K562 (cell line): Measurements from ENCODE around the gene SCYL1. TPM values are rescaled to one million over a fixed set of nuclear protein-coding genes. Genes with fewer than 3 reads are reported as not detected.

Experiments
- BACH1 ChIP-seq: fragments of 200-800 bp; sonication (Bioruptor generic); IDR thresholded peaks from 2 replicates; pipeline ENCODE4 v1.6.1; 2016; ENCODE audit warnings: missing genetic modification characterization, missing compliant biosample characterization
- ETS2 ChIP-seq: IDR thresholded peaks from 2 replicates; pipeline ENCODE4 v1.6.1; 2016; ENCODE audit warnings: borderline replicate concordance, missing genetic modification characterization, mild to moderate bottlenecking, moderate library complexity, missing compliant biosample characterization; ENCODE audit not compliant: poor library complexity, severe bottlenecking
- GTF2E2 ChIP-seq: fragments of 200-800 bp; sonication (Bioruptor generic); IDR thresholded peaks from 2 replicates; pipeline ENCODE4 v1.6.1; 2016; ENCODE audit warnings: missing genetic modification characterization, missing compliant biosample characterization
- HDAC1 ChIP-seq, 2 experiments: fragments of 450-650 bp; IDR thresholded peaks; 2 replicates each; pipeline ENCODE4 v1.6.1; 2016 to 2017; ENCODE audit warnings: inconsistent platforms in 1 of 2, mild to moderate bottlenecking in 1 of 2, moderate library complexity in 1 of 2
- MTA1 ChIP-seq: fragments of 450-650 bp; IDR thresholded peaks from 2 replicates; pipeline ENCODE4 v1.6.1; 2017; ENCODE audit warnings: borderline replicate concordance
- NEUROD1 ChIP-seq: fragments of 150-350 bp; IDR thresholded peaks from 2 replicates; pipeline ENCODE4 v1.6.1; 2014; ENCODE audit warnings: borderline replicate concordance, low read length, low read depth; ENCODE audit not compliant: partially characterized antibody
- PRMT5 ChIP-seq: sonication (generic); formaldehyde crosslinking; IDR thresholded peaks from 2 replicates; pipeline ENCODE4 v1.5.0; 2020; ENCODE audit warnings: missing genetic modification reagents
- RUNX1 ChIP-seq: sonication (generic); IDR thresholded peaks from 2 replicates; pipeline ENCODE4 v1.6.1; 2016; ENCODE audit warnings: antibody characterized with exemption, low read depth
- TBP ChIP-seq: optimal IDR thresholded peaks from 2 replicates; pipeline ENCODE3; 2011; ENCODE audit warnings: low read depth, low read length, improper control_type of control experiment
- TSC22D4 ChIP-seq: fragments of 450-650 bp; IDR thresholded peaks from 2 replicates; pipeline ENCODE4 v1.6.1; 2016; ENCODE audit warnings: missing genetic modification characterization, missing biosample characterization, control low read depth
- ZNF23 ChIP-seq: fragments of 250-450 bp; sonication (Bioruptor Pico); IDR thresholded peaks from 2 replicates; pipeline ENCODE4 v1.4.0; 2020; ENCODE audit warnings: mild to moderate bottlenecking
- ZNF436 ChIP-seq: fragments of 250-450, 450-650 bp; sonication (Bioruptor Pico); formaldehyde crosslinking; IDR thresholded peaks from 2 replicates; pipeline ENCODE4 v1.7.0; 2020; ENCODE audit warnings: mild to moderate bottlenecking
- polyA plus RNA-seq, 8 experiments: library from polyadenylated mRNA; depleted of rRNA in 4 of 8; stranded (reverse) in 5 of 8; unstranded in 3 of 8; fragments of >200 nt; fragmentation: Nextera tagmentation in 2 of 8; fragmentation: Illumina TruSeq in 1 of 8; extraction: Ambion mirVana in 2 of 8; extraction: Trizol in 1 of 8; gene quantifications; 2 replicates each; pipeline versions ENCODE4 v1.2.1 to v1.2.3, GENCODE V29; 2011 to 2014; ENCODE audit warnings: inconsistent platforms in 1 of 8, missing spikeins in 1 of 8
- total RNA-seq, 7 experiments: library from RNA; depleted of rRNA in 6 of 7; stranded (reverse); fragments of >200 nt in 6 of 7; fragmentation: Illumina TruSeq in 2 of 7; extraction: Trizol in 2 of 7; gene quantifications; 2 replicates each; pipeline versions ENCODE4 v1.2.1 to v1.2.3, GENCODE V29; 2011 to 2021; ENCODE audit warnings: low replicate concordance in 1 of 7
- TF ChIP-seq, protein P1 (sequence below): sonication (generic); formaldehyde crosslinking; IDR thresholded peaks from 2 replicates; pipeline ENCODE4 v1.5.0; 2020; ENCODE audit warnings: missing genetic modification reagents
- TF ChIP-seq, protein P2 (sequence below), 2 experiments: fragments of 450-650 bp; IDR thresholded peaks; 2 replicates each; pipeline ENCODE4 v1.6.1; 2016; ENCODE audit warnings: mild to moderate bottlenecking in 2 of 2, borderline replicate concordance in 1 of 2, low read depth in 1 of 2, moderate library complexity in 1 of 2
- TF ChIP-seq, protein P3 (sequence below): sonication (generic); formaldehyde crosslinking; IDR thresholded peaks from 2 replicates; pipeline ENCODE4 v1.8.0; 2022; ENCODE audit warnings: mild to moderate bottlenecking, missing genetic modification reagents
- TF ChIP-seq, protein P4 (sequence below): fragments of 250-450 bp; sonication (Bioruptor Pico); IDR thresholded peaks from 2 replicates; pipeline ENCODE4 v1.4.0; 2020; ENCODE audit warnings: mild to moderate bottlenecking, moderate library complexity

Gene SCYL1
- total and polyA plus RNA-seq, 9 of the 15 experiments (the other 6 are each of a cell fraction or from before 2014, with no cell fraction given) = 1.9 to 145 (median 57.6) TPM

DNA sequence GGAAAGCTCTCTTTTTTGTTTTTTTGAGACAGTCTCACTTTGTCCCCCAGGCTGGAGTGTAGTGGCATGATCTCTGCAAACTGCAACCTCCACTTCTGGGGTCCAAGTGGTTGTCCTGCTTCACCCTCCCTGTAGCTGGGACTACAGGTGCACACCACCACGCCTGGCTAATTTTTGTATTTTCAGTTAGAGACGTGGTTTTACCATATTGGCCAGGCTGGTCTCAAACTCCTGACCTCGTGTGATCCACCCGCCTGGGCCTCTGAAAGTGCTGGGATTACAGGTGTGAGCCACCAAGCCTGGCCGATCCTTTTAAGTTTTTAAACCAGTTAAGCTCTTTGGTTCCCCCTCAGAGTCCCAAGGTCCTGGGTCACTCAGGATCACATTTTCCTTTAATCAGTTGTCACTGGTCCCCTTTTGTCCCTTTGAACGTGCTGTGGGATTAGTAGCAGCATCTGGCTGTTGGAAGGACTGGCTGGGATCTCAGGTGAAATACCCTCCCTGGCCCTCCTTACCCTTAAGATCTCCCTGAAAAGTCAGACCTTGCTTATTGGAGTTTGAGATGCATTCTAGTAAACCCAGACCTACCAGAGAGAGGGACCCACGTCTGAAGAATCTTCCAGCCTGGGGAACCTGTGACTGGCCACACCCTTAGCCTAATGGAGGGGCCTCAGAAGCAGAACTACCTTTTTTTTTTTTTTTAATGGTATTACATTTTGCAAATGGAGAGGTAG is 17.9 kb upstream of the SCYL1 start (continued):
- TF ChIP-seq ETS2 (tag) (no peak), HDAC1 (IDR thresholded peaks at IDR 0.05) (no peak; a peak in 1 of 4 replicates), TBP (no peak), ZNF23 (CRISPR knock-in tag) (peak; percentile 85), TSC22D4 (no peak), NEUROD1 (no peak), GTF2E2 (tag) (no peak), BACH1 (tag) (no peak; the same call in 1 of the 2 replicates), PRMT5 (CRISPR knock-in tag) (no peak), ZNF436 (CRISPR knock-in tag) (peak; percentile 87), MTA1 (0 out of 2 replicates have a peak, but pooled peaks have one; percentile 32), RUNX1 (peak; percentile 77; the same call in 1 of the 2 replicates)
- TF ChIP-seq, protein P1, sequence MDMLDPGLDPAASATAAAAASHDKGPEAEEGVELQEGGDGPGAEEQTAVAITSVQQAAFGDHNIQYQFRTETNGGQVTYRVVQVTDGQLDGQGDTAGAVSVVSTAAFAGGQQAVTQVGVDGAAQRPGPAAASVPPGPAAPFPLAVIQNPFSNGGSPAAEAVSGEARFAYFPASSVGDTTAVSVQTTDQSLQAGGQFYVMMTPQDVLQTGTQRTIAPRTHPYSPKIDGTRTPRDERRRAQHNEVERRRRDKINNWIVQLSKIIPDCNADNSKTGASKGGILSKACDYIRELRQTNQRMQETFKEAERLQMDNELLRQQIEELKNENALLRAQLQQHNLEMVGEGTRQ = no peak
- TF ChIP-seq, protein P2, sequence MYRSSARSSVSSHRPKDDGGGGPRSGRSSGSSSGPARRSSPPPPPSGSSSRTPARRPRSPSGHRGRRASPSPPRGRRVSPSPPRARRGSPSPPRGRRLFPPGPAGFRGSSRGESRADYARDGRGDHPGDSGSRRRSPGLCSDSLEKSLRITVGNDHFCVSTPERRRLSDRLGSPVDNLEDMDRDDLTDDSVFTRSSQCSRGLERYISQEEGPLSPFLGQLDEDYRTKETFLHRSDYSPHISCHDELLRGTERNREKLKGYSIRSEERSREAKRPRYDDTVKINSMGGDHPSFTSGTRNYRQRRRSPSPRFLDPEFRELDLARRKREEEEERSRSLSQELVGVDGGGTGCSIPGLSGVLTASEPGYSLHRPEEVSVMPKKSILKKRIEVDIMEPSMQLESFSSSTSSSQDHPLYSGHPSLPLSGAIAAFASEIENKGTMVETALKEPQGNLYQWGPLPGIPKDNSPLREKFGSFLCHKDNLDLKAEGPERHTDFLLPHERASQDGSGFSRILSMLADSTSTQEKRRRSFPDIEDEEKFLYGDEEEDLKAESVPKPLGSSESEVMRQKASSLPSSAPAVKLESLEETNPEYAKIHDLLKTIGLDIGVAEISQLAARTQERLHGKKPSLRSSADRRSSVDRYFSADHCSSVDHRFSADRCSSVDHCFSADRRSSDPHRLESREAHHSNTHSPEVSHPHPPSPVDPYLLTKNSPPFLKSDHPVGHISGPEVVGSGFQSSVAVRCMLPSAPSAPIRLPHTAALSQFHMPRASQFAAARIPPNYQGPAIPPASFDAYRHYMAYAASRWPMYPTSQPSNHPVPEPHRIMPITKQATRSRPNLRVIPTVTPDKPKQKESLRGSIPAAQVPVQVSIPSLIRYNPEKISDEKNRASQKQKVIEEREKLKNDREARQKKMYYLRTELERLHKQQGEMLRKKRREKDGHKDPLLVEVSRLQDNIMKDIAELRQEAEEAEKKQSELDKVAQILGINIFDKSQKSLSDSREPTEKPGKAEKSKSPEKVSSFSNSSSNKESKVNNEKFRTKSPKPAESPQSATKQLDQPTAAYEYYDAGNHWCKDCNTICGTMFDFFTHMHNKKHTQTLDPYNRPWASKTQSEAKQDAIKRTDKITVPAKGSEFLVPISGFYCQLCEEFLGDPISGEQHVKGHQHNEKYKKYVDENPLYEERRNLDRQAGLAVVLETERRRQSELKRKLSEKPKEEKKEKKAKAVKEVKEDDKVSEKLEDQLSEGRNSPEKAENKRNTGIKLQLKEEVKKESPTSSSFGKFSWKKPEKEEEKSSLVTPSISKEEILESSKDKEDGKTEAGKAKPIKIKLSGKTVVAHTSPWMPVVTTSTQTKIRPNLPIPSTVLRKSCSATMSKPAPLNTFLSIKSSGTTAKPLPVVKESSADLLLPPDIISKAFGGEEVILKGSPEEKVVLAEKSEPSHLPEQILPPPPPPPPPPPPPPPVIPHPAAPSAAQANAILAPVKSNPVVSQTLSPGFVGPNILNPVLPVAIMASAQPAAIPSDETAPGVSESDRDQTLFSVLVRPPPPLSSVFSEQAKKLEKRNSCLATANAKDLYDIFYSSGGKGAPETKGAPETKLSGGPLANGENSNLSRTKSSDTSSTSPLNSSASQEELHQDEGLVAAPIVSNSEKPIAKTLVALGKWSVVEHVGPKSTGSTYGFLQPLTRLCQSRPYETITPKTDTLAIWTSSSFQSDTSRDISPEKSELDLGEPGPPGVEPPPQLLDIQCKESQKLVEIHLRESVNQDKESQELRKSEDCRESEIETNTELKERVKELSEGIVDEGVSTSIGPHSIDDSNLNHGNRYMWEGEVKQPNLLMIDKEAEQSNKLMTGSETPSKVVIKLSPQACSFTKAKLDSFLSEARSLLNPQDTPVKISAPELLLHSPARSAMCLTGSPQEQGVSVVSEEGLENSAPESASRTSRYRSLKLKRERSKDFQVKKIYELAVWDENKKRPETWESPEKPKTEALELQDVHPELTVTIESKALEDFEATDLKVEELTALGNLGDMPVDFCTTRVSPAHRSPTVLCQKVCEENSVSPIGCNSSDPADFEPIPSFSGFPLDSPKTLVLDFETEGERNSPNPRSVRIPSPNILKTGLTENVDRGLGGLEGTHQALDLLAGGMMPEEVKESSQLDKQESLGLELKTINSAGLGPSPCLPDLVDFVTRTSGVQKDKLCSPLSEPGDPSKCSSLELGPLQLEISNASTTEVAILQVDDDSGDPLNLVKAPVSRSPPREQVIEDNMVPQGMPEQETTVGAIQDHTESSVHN (IDR thresholded peaks at IDR 0.05; ENCODE audit: borderline replicate concordance in 1 of 2, low read depth in 1 of 2) = peak; percentile 24 to 52; a peak in 1 of 4 replicates
- TF ChIP-seq, protein P3, sequence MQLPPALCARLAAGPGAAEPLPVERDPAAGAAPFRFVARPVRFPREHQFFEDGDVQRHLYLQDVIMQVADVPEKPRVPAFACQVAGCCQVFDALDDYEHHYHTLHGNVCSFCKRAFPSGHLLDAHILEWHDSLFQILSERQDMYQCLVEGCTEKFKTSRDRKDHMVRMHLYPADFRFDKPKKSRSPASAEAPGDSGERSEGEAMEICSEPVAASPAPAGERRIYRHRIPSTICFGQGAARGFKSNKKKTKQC (CRISPR knock-in tag) = no peak; the same call in 1 of the 2 replicates
- TF ChIP-seq, protein P4, sequence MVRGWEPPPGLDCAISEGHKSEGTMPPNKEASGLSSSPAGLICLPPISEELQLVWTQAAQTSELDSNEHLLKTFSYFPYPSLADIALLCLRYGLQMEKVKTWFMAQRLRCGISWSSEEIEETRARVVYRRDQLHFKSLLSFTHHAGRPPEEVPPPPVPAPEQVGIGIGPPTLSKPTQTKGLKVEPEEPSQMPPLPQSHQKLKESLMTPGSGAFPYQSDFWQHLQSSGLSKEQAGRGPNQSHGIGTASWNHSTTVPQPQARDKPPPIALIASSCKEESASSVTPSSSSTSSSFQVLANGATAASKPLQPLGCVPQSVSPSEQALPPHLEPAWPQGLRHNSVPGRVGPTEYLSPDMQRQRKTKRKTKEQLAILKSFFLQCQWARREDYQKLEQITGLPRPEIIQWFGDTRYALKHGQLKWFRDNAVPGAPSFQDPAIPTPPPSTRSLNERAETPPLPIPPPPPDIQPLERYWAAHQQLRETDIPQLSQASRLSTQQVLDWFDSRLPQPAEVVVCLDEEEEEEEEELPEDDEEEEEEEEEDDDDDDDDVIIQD (CRISPR knock-in tag) = no peak
